Measurements from ENCODE around the gene APOBEC3C.
"Not testable (repeated sequence)": the region's sequence is repeated elsewhere in the genome, so short reads cannot be mapped to it uniquely, and the experiment has no call there.

Gene APOBEC3C

DNA sequence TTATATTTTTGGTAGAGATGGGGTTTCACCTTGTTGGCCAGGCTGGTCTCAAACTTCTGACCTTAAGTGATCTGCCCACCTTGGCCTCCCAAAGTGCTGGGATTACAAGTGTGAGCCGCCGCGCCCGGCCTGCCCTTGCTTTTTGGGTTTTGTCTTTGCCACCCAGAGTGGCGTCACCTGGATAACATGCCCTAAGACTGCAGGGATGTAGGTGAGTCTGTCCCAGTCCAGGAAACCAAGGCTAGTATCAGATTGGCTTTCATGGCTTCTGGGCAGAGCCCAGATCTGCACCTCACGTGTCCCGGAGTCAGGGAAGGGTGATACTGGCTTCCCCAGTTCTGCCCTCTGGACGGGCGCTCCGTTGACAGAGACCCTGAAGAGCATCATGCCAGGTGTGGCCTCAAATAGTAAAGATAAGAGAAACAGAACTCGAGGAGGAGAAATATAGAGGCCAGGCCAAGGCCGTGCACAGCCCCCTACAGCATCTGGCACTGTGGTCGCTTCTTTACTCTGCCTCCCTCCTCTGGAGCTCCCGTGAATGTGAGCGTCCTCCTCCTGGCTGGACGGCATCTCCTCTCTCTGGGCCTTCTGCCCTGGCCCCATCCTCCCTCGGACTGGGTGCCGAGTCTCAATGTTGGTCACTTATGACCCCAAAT is 39.8 kb upstream of the APOBEC3C start:
- Histone ChIP-seq H3K4me1 (ENCODE audit: insufficient read depth, poor library complexity, severe bottlenecking) (no peaks in the 10 kb centered on the region), H3K27ac (ENCODE audit: poor library complexity, severe bottlenecking) (no peak overlapping the region), H3K27me3 (ENCODE audit: insufficient read depth, poor library complexity, severe bottlenecking) (no peaks in the 10 kb centered on the region), H3K36me3 (ENCODE audit: low read depth) (no peaks in the 10 kb centered on the region), H3K4me3 (ENCODE audit: severe bottlenecking) (no peak overlapping the region), H3K9me3 (ENCODE audit: severe bottlenecking) (no peaks in the 10 kb centered on the region)
- DNase-seq (ENCODE audit: low spot score) (no peak), ATAC-seq (ENCODE audit: low read depth) (no peak; the same call in 2 of the 3 replicates)
- TF ChIP-seq, protein P1, sequence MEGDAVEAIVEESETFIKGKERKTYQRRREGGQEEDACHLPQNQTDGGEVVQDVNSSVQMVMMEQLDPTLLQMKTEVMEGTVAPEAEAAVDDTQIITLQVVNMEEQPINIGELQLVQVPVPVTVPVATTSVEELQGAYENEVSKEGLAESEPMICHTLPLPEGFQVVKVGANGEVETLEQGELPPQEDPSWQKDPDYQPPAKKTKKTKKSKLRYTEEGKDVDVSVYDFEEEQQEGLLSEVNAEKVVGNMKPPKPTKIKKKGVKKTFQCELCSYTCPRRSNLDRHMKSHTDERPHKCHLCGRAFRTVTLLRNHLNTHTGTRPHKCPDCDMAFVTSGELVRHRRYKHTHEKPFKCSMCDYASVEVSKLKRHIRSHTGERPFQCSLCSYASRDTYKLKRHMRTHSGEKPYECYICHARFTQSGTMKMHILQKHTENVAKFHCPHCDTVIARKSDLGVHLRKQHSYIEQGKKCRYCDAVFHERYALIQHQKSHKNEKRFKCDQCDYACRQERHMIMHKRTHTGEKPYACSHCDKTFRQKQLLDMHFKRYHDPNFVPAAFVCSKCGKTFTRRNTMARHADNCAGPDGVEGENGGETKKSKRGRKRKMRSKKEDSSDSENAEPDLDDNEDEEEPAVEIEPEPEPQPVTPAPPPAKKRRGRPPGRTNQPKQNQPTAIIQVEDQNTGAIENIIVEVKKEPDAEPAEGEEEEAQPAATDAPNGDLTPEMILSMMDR (IDR thresholded peaks at IDR 0.05; ENCODE audit: poor library complexity, severe bottlenecking) = no peak

GRCh38 chr22:38974826-38975175 is 39.3 kb upstream of the APOBEC3C start:
- Histone ChIP-seq H3K4me1 (ENCODE audit: insufficient read depth, poor library complexity, severe bottlenecking) (no peaks in the 10 kb centered on the region), H3K9me3 (ENCODE audit: severe bottlenecking) (no peaks in the 10 kb centered on the region), H3K27me3 (ENCODE audit: insufficient read depth, poor library complexity, severe bottlenecking) (no peaks in the 10 kb centered on the region), H3K4me3 (ENCODE audit: severe bottlenecking) (no peak overlapping the region), H3K36me3 (ENCODE audit: low read depth) (no peaks in the 10 kb centered on the region), H3K27ac (ENCODE audit: poor library complexity, severe bottlenecking) (no peak overlapping the region)
- no peak for ATAC-seq (ENCODE audit: low read depth)
- TF ChIP-seq, protein P1 (IDR thresholded peaks at IDR 0.05; ENCODE audit: poor library complexity, severe bottlenecking) = no peak
- no peak for DNase-seq (ENCODE audit: low spot score)

GRCh38 chr22:38977289-38977688 is 36.8 kb upstream of the APOBEC3C start:
- H3K4me1 ChIP-seq (ENCODE audit: insufficient read depth, poor library complexity, severe bottlenecking); ATAC-seq (ENCODE audit: low read depth); H3K27me3 ChIP-seq (ENCODE audit: insufficient read depth, poor library complexity, severe bottlenecking); H3K27ac ChIP-seq (ENCODE audit: poor library complexity, severe bottlenecking); H3K36me3 ChIP-seq (ENCODE audit: low read depth); H3K9me3 ChIP-seq (ENCODE audit: severe bottlenecking); DNase-seq (ENCODE audit: low spot score); H3K4me3 ChIP-seq (ENCODE audit: severe bottlenecking): not testable (repeated sequence)

- H3K9me3 ChIP-seq (ENCODE audit: severe bottlenecking); H3K4me3 ChIP-seq (ENCODE audit: severe bottlenecking); H3K27me3 ChIP-seq (ENCODE audit: insufficient read depth, poor library complexity, severe bottlenecking); H3K27ac ChIP-seq (ENCODE audit: poor library complexity, severe bottlenecking); H3K36me3 ChIP-seq (ENCODE audit: low read depth); DNase-seq (ENCODE audit: low spot score); ATAC-seq (ENCODE audit: low read depth): not testable (repeated sequence)
- H3K4me1 ChIP-seq (ENCODE audit: insufficient read depth, poor library complexity, severe bottlenecking) = peaks cover 22% of the 10 kb centered on the region
Measured at GRCh38 chr22:38980587-38980986, 33.5 kb upstream of the APOBEC3C start.

DNA sequence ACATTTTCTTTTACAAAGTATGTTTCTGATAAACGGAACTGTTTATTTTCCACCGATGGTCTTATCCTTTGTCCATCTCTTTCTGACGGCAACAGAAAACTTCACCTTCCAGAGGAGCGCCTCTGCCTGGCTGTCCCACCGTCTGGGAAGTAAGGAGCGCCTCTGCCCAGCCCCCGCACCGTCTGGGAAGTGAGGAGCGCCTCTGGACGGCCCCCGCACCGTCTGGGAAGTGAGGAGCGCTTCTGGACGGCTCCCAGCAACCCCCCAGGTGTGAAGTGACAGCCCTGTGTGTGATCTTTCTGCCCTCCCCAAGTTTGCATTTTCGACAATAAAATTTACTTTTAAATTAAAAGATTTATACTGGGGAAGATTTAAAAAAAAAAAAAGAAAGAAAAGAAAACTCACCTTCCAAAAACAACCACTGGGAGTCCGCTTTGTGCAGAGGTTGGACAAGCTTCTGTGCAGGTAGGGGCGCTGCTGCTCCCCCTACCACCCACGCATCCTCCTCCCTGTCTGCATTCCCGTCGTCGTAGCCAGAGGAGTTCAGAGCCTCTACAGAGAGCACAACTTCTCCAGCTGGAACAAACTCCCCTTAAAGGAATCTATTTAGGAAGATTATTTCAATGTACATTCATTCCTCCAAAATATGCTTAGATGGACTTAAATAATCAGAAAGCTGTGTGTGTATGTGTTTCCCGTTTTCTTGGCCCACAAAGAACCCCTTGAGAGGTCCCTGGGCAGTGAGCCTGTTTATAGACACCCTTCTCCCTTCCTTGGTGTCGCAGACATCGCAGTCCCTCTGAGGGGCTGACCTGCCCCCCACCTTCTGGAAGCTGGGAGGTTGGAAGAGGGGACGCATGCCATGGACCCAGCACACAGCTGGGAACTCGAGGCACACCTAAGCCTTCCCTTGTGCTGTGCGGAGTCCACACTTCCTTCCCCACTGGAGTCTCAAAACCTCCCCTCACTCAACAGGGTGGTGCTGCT is 32.8 kb upstream of the APOBEC3C start:
- DNase-seq (ENCODE audit: low spot score) = no peak

More for the DNA sequence above, 32.8 kb upstream of the APOBEC3C start:
- Histone ChIP-seq H3K9me3 (ENCODE audit: severe bottlenecking) (peaks cover 7% of the 10 kb centered on the region), H3K27ac (ENCODE audit: poor library complexity, severe bottlenecking) (no peak overlapping the region), H3K36me3 (ENCODE audit: low read depth) (no peaks in the 10 kb centered on the region), H3K4me3 (ENCODE audit: severe bottlenecking) (no peak overlapping the region), H3K27me3 (ENCODE audit: insufficient read depth, poor library complexity, severe bottlenecking) (no peaks in the 10 kb centered on the region), H3K4me1 (ENCODE audit: insufficient read depth, poor library complexity, severe bottlenecking) (peaks cover 22% of the 10 kb centered on the region)
- ATAC-seq (ENCODE audit: low read depth) = no peak
- TF ChIP-seq, protein P1 (IDR thresholded peaks at IDR 0.05; ENCODE audit: poor library complexity, severe bottlenecking) = no peak
